BE2C (cell line): ENCODE data around the gene TRPM3.

Experiments
- DNase-seq: peaks from one replicate; pipeline ENCODE4 v3.0.0-alpha.2; 2020
- H3K27me3 ChIP-seq: fragments of 250-450 bp; sonication (Bioruptor Pico); 2 replicates; pipeline ENCODE4 v1.5.1; 2020; ENCODE audit warnings: mild to moderate bottlenecking
- H3K36me3 ChIP-seq: fragments of 250-450 bp; sonication (Bioruptor Pico); 2 replicates; pipeline ENCODE4 v1.5.1; 2020; ENCODE audit warnings: mild to moderate bottlenecking
- H3K4me1 ChIP-seq: fragments of 250-450 bp; sonication (Bioruptor Pico); 2 replicates; pipeline ENCODE4 v1.5.1; 2020
- H3K4me3 ChIP-seq: 2 replicates; pipeline ENCODE4 v1.5.1; 2011; ENCODE audit warnings: low read depth, low read length
- H3K9me3 ChIP-seq: fragments of 250-450 bp; sonication (Bioruptor Pico); 2 replicates; pipeline ENCODE4 v1.5.1; 2020
- CTCF ChIP-seq: IDR thresholded peaks from 2 replicates; pipeline ENCODE4 v1.5.1; 2012; ENCODE audit warnings: mild to moderate bottlenecking, low read depth, low read length

The TRPM3 gene

GRCh38 chr9:70618784-70619183 is 502.6 kb downstream of the TRPM3 start:
- no peaks in the 10 kb centered on the region for H3K36me3 ChIP-seq
- H3K4me1 ChIP-seq, result peaks cover 16% of the 10 kb centered on the region
- H3K9me3 ChIP-seq, result no peaks in the 10 kb centered on the region
- no peak for TF ChIP-seq CTCF
- no peaks in the 10 kb centered on the region for H3K27me3 ChIP-seq
- DNase-seq, result no peak
- no peak overlapping the region for H3K4me3 ChIP-seq

- Histone ChIP-seq H3K36me3 (no peaks in the 10 kb centered on the region), H3K27me3 (no peaks in the 10 kb centered on the region), H3K4me3 (no peak overlapping the region), H3K9me3 (no peaks in the 10 kb centered on the region), H3K4me1 (peaks cover 16% of the 10 kb centered on the region)
- no peak for DNase-seq
- no peak for TF ChIP-seq CTCF
Observed at GRCh38 chr9:70617033-70617828, 504.2 kb downstream of the TRPM3 start.

GRCh38 chr9:70616228-70616990 is 505.0 kb downstream of the TRPM3 start:
- H3K36me3 ChIP-seq, result no peaks in the 10 kb centered on the region
- TF ChIP-seq CTCF, result no peak
- no peak for DNase-seq
- peaks cover 16% of the 10 kb centered on the region for H3K4me1 ChIP-seq
- no peaks in the 10 kb centered on the region for H3K27me3 ChIP-seq
- no peak overlapping the region for H3K4me3 ChIP-seq
- no peaks in the 10 kb centered on the region for H3K9me3 ChIP-seq

GRCh38 chr9:70615464-70616138 is 505.8 kb downstream of the TRPM3 start:
- DNase-seq, result no peak
- Histone ChIP-seq H3K36me3 (no peaks in the 10 kb centered on the region), H3K9me3 (no peaks in the 10 kb centered on the region), H3K27me3 (no peaks in the 10 kb centered on the region), H3K4me1 (peaks cover 16% of the 10 kb centered on the region), H3K4me3 (peak overlapping the region; percentile 3; the same call in 1 of the 2 replicates)
- TF ChIP-seq CTCF, result no peak

GRCh38 chr9:70614786-70615463 is 506.5 kb downstream of the TRPM3 start:
- no peaks in the 10 kb centered on the region for H3K9me3 ChIP-seq
- H3K4me1 ChIP-seq, result peaks cover 16% of the 10 kb centered on the region
- peak overlapping the region; percentile 3; the same call in 1 of the 2 replicates for H3K4me3 ChIP-seq
- no peaks in the 10 kb centered on the region for H3K36me3 ChIP-seq
- no peaks in the 10 kb centered on the region for H3K27me3 ChIP-seq
- no peak for TF ChIP-seq CTCF
- DNase-seq, result peak; percentile 48
